Esophagus squamous epithelium (tissue), 5 donors: ENCODE data around the gene BMF. TPM values are rescaled to one million over a fixed set of nuclear protein-coding genes. Genes with fewer than 3 reads are reported as not detected.
A peak's percentile ranks its signal among the peaks of the same experiment; 100 is the strongest.

ENCODE experiments used
- DNase-seq: peaks from one replicate; lab custom pipeline; 2025; lab: John Stamatoyannopoulos, UW
- H3K27ac ChIP-seq, 4 donors: fragments of 200-600 bp; sonication (generic); one replicate each; pipeline ENCODE4 v1.5.1; 2016 to 2019; ENCODE audit warnings: mild to moderate bottlenecking in 1 of 4
- H3K27me3 ChIP-seq, 4 donors: fragments of 200-600 bp; sonication (generic); 1 replicate in 3 of 4; 2 replicates in 1 of 4; pipeline versions ENCODE4 v1.5.1 to v1.6.0; 2017 to 2021; ENCODE audit warnings: antibody characterized with exemption in 1 of 4
- H3K36me3 ChIP-seq, 3 donors: fragments of 200-600 bp; sonication (generic); one replicate each; pipeline ENCODE4 v1.5.1; 2016 to 2019
- H3K4me1 ChIP-seq, 3 donors: fragments of 200-600 bp; sonication (generic); one replicate each; pipeline ENCODE4 v1.5.1; 2017 to 2019
- H3K4me3 ChIP-seq, 4 donors: fragments of 200-600 bp; sonication (generic); 1 replicate in 3 of 4; 2 replicates in 1 of 4; pipeline ENCODE4 v1.5.1; 2016 to 2019; ENCODE audit warnings: mild to moderate bottlenecking in 2 of 4, moderate library complexity in 1 of 4
- H3K9me3 ChIP-seq, 3 donors: fragments of 200-600 bp; sonication (generic); one replicate each; pipeline ENCODE4 v1.5.1; 2016 to 2019
- CTCF ChIP-seq, 6 experiments: fragments of 450-650 bp in 4 of 6; fragments of 200-600 bp in 2 of 6; sonication (generic) in 2 of 6; IDR thresholded peaks; one replicate each; pipeline ENCODE4 v1.5.1; 2016 to 2019; ENCODE audit warnings: antibody characterized with exemption in 6 of 6, mild to moderate bottlenecking in 4 of 6, moderate library complexity in 4 of 6
- POLR2A ChIP-seq, 4 donors: fragments of 450-650 bp; IDR thresholded peaks; one replicate each; pipeline ENCODE4 v1.6.1; 2017; ENCODE audit warnings: antibody characterized with exemption in 4 of 4, mild to moderate bottlenecking in 4 of 4, moderate library complexity in 3 of 4
- WGBS, 2 donors: methylation state at CpG; one replicate each; pipeline ENCODE4 v1.1.5; 2018; 5-methylcytosine and 5-hydroxymethylcytosine counted together
- intact Hi-C: fragments of 100-400 bp; cut with DNase I; formaldehyde crosslinking; loops from one replicate; pipeline ENCODE4 v1.15.0; 2022
- total RNA-seq, 4 donors: library from RNA; depleted of rRNA; stranded (reverse); fragments of >200 nt; gene quantifications; one replicate each; pipeline ENCODE4 v1.1.0, GENCODE V29; 2016
- donor health status: DM: yes; HTN: yes; CAD: no.

The BMF gene
- total RNA-seq, 4 donors from 2014 or later = 0.31 to 4.4 (median 1.4) TPM

GRCh38 chr15:40046721-40047414 lies 61.8 kb downstream of the BMF start:
- Histone ChIP-seq H3K9me3 (no peaks in the 10 kb centered on the region), H3K27me3 (peaks cover 0 to 10% (median 0%) of the 10 kb centered on the region in 4 donors), H3K36me3 (no peaks in the 10 kb centered on the region), H3K27ac (peak overlapping the region; percentile 37 to 84 (median 60)), H3K4me3 (no peak overlapping the region), H3K4me1 (peaks cover 29 to 50% (median 41%) of the 10 kb centered on the region in 3 donors)
- DNase-seq = no peak
- TF ChIP-seq CTCF (IDR thresholded peaks at IDR 0.05) (no peak), POLR2A (IDR thresholded peaks at IDR 0.05) (no peak)
- 30 to 70% methylated on average over 3 to 5 of the region's 5 CpGs for WGBS, 2 donors
- intact Hi-C loops = loop anchor here (5.0 to 10.0 kb wide), 2 partner anchors 55 to 228 kb away; no protein-coding TSS in a partner anchor

- Histone ChIP-seq H3K4me1 (peaks cover 29 to 53% (median 41%) of the 10 kb centered on the region in 3 donors), H3K27me3 (no peaks in the 10 kb centered on the region), H3K27ac (peak overlapping the region; percentile 28 to 66 (median 62)), H3K9me3 (no peaks in the 10 kb centered on the region), H3K36me3 (no peaks in the 10 kb centered on the region), H3K4me3 (no peak overlapping the region)
- no peak for DNase-seq
- intact Hi-C loops = loop anchor here (5.0 to 10.0 kb wide), 2 partner anchors 57 to 229 kb away; no protein-coding TSS in a partner anchor
- peak in 1 of 4 donors; percentile 20 for TF ChIP-seq POLR2A (IDR thresholded peaks at IDR 0.05)
- TF ChIP-seq CTCF (IDR thresholded peaks at IDR 0.05) = no peak
- 41 to 51% methylated on average over 4 to 6 of the region's 6 CpGs for WGBS, 2 donors
These were observed 63.0 kb downstream of the BMF start for GRCh38 chr15:40045572-40046217.

- Histone ChIP-seq H3K36me3 (no peaks in the 10 kb centered on the region), H3K4me1 (peaks cover 29 to 60% (median 43%) of the 10 kb centered on the region in 3 donors), H3K27ac (peak overlapping the region; percentile 28 to 66 (median 62)), H3K27me3 (no peaks in the 10 kb centered on the region), H3K4me3 (peak overlapping the region in 2 of 4 donors; percentile 5 to 44), H3K9me3 (no peaks in the 10 kb centered on the region)
- TF ChIP-seq CTCF (IDR thresholded peaks at IDR 0.05) (peak; percentile 79 to 95 (median 91)), POLR2A (IDR thresholded peaks at IDR 0.05) (no peak)
- WGBS, 2 donors = 4 to 8% methylated on average over 7 to 22 of the region's 22 CpGs
- DNase-seq = peak; percentile 51
- intact Hi-C loops = loop anchor here (5.0 to 10.0 kb wide), 2 partner anchors 57 to 230 kb away; no protein-coding TSS in a partner anchor
These were observed 63.7 kb downstream of the BMF start for GRCh38 chr15:40044717-40045571.

- Histone ChIP-seq H3K36me3 (no peaks in the 10 kb centered on the region), H3K4me3 (no peak overlapping the region), H3K4me1 (peaks cover 29 to 65% (median 48%) of the 10 kb centered on the region in 3 donors), H3K9me3 (no peaks in the 10 kb centered on the region), H3K27me3 (no peaks in the 10 kb centered on the region), H3K27ac (peak overlapping the region in 2 of 4 donors; percentile 61 to 64)
- TF ChIP-seq CTCF (IDR thresholded peaks at IDR 0.05) (no peak), POLR2A (IDR thresholded peaks at IDR 0.05) (no peak)
- 74 to 77% methylated on average over 9 to 10 of the region's 10 CpGs for WGBS, 2 donors
- DNase-seq = no peak
- intact Hi-C loops = loop anchor here (10.0 kb wide), 1 partner anchor 231 kb away; no protein-coding TSS in a partner anchor
These were observed 64.6 kb downstream of the BMF start for GRCh38 chr15:40043927-40044716.
